HepG2 (cell line): Measurements from ENCODE around the gene ANK3. TPM values are rescaled to one million over a fixed set of nuclear protein-coding genes. Genes with fewer than 3 reads are reported as not detected.

ENCODE experiments used
- ATAC-seq: fragments of 200-7000 bp; cut with Tn5 transposase; 3 replicates; pipeline ENCODE4 v1.9.1; 2020; ENCODE audit warnings: mild to moderate bottlenecking, moderate library complexity
- BruUV-seq: library from RNA; stranded (reverse); fragments of 400-500 nt; replicated peaks from 2 replicates; lab custom pipeline; 2021; lab: Mats Ljungman, UMichigan
- CTCF ChIA-PET: fragments of 300-600 bp; formaldehyde crosslinking; extraction: SDS; loops from one replicate; lab custom pipeline; 2021; ENCODE audit warnings: low total read pairs, inconsistent platforms, low intra/inter-chr PET ratio; lab: Yijun Ruan, JAX
- POLR2A ChIA-PET: fragments of 350-600 bp; sonication (Branson Sonifier 250); formaldehyde crosslinking; loops from one replicate; lab custom pipeline; 2020; ENCODE audit warnings: antibody characterized with exemption, inconsistent platforms; lab: Yijun Ruan, JAX
- DNase-seq: peaks from one replicate; pipeline ENCODE4 v3.0.0-alpha.2; 2015; ENCODE audit warnings: low spot score
- FAIRE-seq: peaks from 3 replicates; lab custom pipeline; 2011; peaks lifted over from hg19 to GRCh38; lab: Jason Lieb, UNC
- H2AFZ ChIP-seq: one replicate; pipeline ENCODE4 v1.6.1; 2011; ENCODE audit warnings: low read length, inconsistent platforms
- H3K27ac ChIP-seq: fragments of 300-600 bp; 3 replicates; pipeline ENCODE4 v1.8.0; 2011; ENCODE audit warnings: mixed run types, mild to moderate bottlenecking, mixed read lengths, low read length, inconsistent platforms; ENCODE audit not compliant: insufficient read depth; ENCODE audit errors: extremely low read length
- H3K27me3 ChIP-seq, 2 experiments: fragments of 200-600 bp in 1 of 2; 2 replicates in 1 of 2; 3 replicates in 1 of 2; pipeline versions ENCODE4 v1.6.0 to v1.8.0; 2011; ENCODE audit warnings: low read length in 2 of 2, mild to moderate bottlenecking in 2 of 2, moderate library complexity in 2 of 2, inconsistent platforms in 1 of 2; ENCODE audit not compliant: insufficient read depth in 2 of 2, control insufficient read depth in 1 of 2
- H3K36me3 ChIP-seq, 2 experiments: fragments of 200-600 bp in 1 of 2; replicated peaks in 1 of 2; 2 replicates in 1 of 2; 3 replicates in 1 of 2; pipeline versions ENCODE4 v1.5.1 to v1.8.0; 2011; ENCODE audit warnings: low read length in 2 of 2, inconsistent platforms in 1 of 2; ENCODE audit not compliant: insufficient read depth in 2 of 2, control insufficient read depth in 1 of 2
- H3K4me1 ChIP-seq: 2 replicates; pipeline ENCODE4 v1.5.1; 2012; ENCODE audit warnings: low read length, inconsistent platforms; ENCODE audit not compliant: insufficient read depth
- H3K4me2 ChIP-seq: 2 replicates; pipeline ENCODE4 v1.6.0; 2011; ENCODE audit warnings: low read depth, low read length, inconsistent platforms
- H3K4me3 ChIP-seq, 3 experiments: fragments of 200-600 bp in 1 of 3; sonication (generic), shearing (Covaris generic) in 1 of 3; replicated peaks in 1 of 3; 2 replicates each; pipeline ENCODE4 v1.5.1; 2011 to 2016; ENCODE audit warnings: low read length in 3 of 3, inconsistent platforms in 2 of 3, low read depth in 2 of 3, mild to moderate bottlenecking in 2 of 3, control low read depth in 1 of 3, mixed read lengths in 1 of 3; ENCODE audit not compliant: insufficient read depth in 1 of 3
- H3K79me2 ChIP-seq: one replicate; pipeline ENCODE4 v1.6.1; 2011; ENCODE audit warnings: low read length, inconsistent platforms; ENCODE audit not compliant: insufficient read depth
- H3K9ac ChIP-seq: 2 replicates; pipeline ENCODE4 v1.6.0; 2011; ENCODE audit warnings: mild to moderate bottlenecking, low read depth, low read length, inconsistent platforms; ENCODE audit not compliant: insufficient read depth
- H3K9me3 ChIP-seq: 2 replicates; pipeline ENCODE4 v1.5.1; 2012; ENCODE audit warnings: mild to moderate bottlenecking, low read length
- H4K20me1 ChIP-seq: 2 replicates; pipeline ENCODE4 v1.6.0; 2011; ENCODE audit warnings: inconsistent platforms, mild to moderate bottlenecking, low read length, moderate library complexity; ENCODE audit not compliant: insufficient read depth
- CREBL2 ChIP-seq: sonication (generic); formaldehyde crosslinking; IDR thresholded peaks from 2 replicates; pipeline ENCODE4 v1.8.1; 2023; ENCODE audit warnings: missing genetic modification reagents, mild to moderate bottlenecking, borderline replicate concordance
- EP300 ChIP-seq, 3 experiments: sonication (generic) in 1 of 3; formaldehyde crosslinking in 1 of 3; IDR thresholded peaks; 2 replicates each; pipeline versions ENCODE4 v1.5.1 to v1.6.1; 2011 to 2020; ENCODE audit warnings: low read depth in 2 of 3, low read length in 2 of 3, borderline replicate concordance in 1 of 3, improper control_type of control experiment in 1 of 3, mild to moderate bottlenecking in 1 of 3, missing genetic modification reagents in 1 of 3, moderate library complexity in 1 of 3
- MED1 ChIP-seq: sonication (generic); formaldehyde crosslinking; IDR thresholded peaks from 2 replicates; pipeline ENCODE4 v1.4.0; 2020; ENCODE audit warnings: missing genetic modification reagents
- NFE2L2 ChIP-seq: fragments of 150-350 bp; IDR thresholded peaks from 2 replicates; pipeline ENCODE4 v1.6.1; 2014; ENCODE audit warnings: low read length
- NFKBIZ ChIP-seq: IDR thresholded peaks from 2 replicates; pipeline ENCODE4 v1.6.1; 2018; ENCODE audit warnings: missing genetic modification reagents, missing compliant biosample characterization
- NPAS2 ChIP-seq: sonication (generic); formaldehyde crosslinking; IDR thresholded peaks from 2 replicates; pipeline ENCODE4 v1.8.0; 2022; ENCODE audit warnings: mild to moderate bottlenecking, missing genetic modification reagents, borderline replicate concordance
- SIX1 ChIP-seq: sonication (generic); formaldehyde crosslinking; IDR thresholded peaks from 2 replicates; pipeline ENCODE4 v1.4.0; 2020; ENCODE audit warnings: missing genetic modification reagents, borderline replicate concordance
- SOX13 ChIP-seq, 3 experiments: fragments of 450-650 bp in 1 of 3; sonication (generic) in 1 of 3; formaldehyde crosslinking in 1 of 3; IDR thresholded peaks in 2 of 3; conservative IDR thresholded peaks in 1 of 3; 2 replicates each; pipeline versions ENCODE4 v1.5.0 to v1.6.1; 2016 to 2020; ENCODE audit warnings: antibody characterized with exemption in 1 of 3, mild to moderate bottlenecking in 1 of 3, missing compliant biosample characterization in 1 of 3, missing genetic modification reagents in 1 of 3, moderate library complexity in 1 of 3
- ZHX1 ChIP-seq: sonication (generic); formaldehyde crosslinking; IDR thresholded peaks from 2 replicates; pipeline ENCODE4 v1.8.1; 2022; ENCODE audit warnings: low read depth, mild to moderate bottlenecking, missing genetic modification reagents
- ZMYM4 ChIP-seq: sonication (generic); formaldehyde crosslinking; IDR thresholded peaks from 2 replicates; pipeline ENCODE4 v1.8.1; 2023; ENCODE audit warnings: mild to moderate bottlenecking, missing genetic modification reagents
- ZNF609 ChIP-seq: sonication (generic); formaldehyde crosslinking; IDR thresholded peaks from 2 replicates; pipeline ENCODE4 v1.4.0; 2020; ENCODE audit warnings: mild to moderate bottlenecking, missing genetic modification reagents, borderline replicate concordance
- ZNF629 ChIP-seq: sonication (generic); formaldehyde crosslinking; conservative IDR thresholded peaks from 2 replicates; pipeline ENCODE4 v1.5.0; 2020; ENCODE audit warnings: missing genetic modification reagents
- ZNF839 ChIP-seq: sonication (generic); formaldehyde crosslinking; IDR thresholded peaks from 2 replicates; pipeline ENCODE4 v1.4.0; 2020; ENCODE audit warnings: missing genetic modification reagents, mild to moderate bottlenecking, borderline replicate concordance
- WGBS: methylation state at CpG from one replicate; pipeline ENCODE4 v1.1.6; 2017; ENCODE audit warnings: low lambda C conversion rate; 5-methylcytosine and 5-hydroxymethylcytosine counted together
- in situ Hi-C: cut with HindIII; loops from 2 replicates; pipeline ENCODE4 v1.10.0; 2017; ENCODE audit warnings: low pct_unique_long_range_greater_than_20kb; ENCODE audit not compliant: extremely low pct_ligation_motif_present
- intact Hi-C: fragments of 100-400 bp; cut with micrococcal nuclease; formaldehyde crosslinking; loops from one replicate; pipeline ENCODE4 v1.10.0; 2022; ENCODE audit not compliant: unreplicated experiment
- polyA plus RNA-seq, 8 experiments: library from polyadenylated mRNA; depleted of rRNA in 3 of 8; stranded (reverse) in 7 of 8; unstranded in 1 of 8; fragments of >200 nt; fragmentation: Illumina TruSeq in 4 of 8; extraction: Trizol in 4 of 8; gene quantifications; 2 replicates each; pipeline versions ENCODE4 v1.2.1 to v1.2.3, GENCODE V29; 2011 to 2016; ENCODE audit warnings: low read depth in 4 of 8, missing spikeins in 1 of 8, mixed read lengths in 1 of 8; ENCODE audit not compliant: insufficient read depth in 1 of 8
- total RNA-seq, 5 experiments: library from RNA; depleted of rRNA; stranded (reverse); fragments of >200 nt; fragmentation: Illumina TruSeq; extraction: Trizol; gene quantifications; 2 replicates each; pipeline ENCODE4 v1.2.3, GENCODE V29; 2016; ENCODE audit warnings: low read depth in 1 of 5

ANK3 gene
- total and polyA plus RNA-seq, 2 of the 13 experiments (the other 11 are each of a cell fraction or from before 2014, with no cell fraction given), result not detected

GRCh38 chr10:60189861-60190475 lies 199.7 kb downstream of the ANK3 start (continued):
- TF ChIP-seq NFE2L2 (no peak), ZNF609 (CRISPR knock-in tag) (no peak), CREBL2 (CRISPR knock-in tag) (no peak), MED1 (CRISPR knock-in tag) (no peak)
- TF ChIP-seq, all 625 proteins: peak for 0

- H3K79me2 ChIP-seq, result no peaks in the 10 kb centered on the region
- H3K27ac ChIP-seq, result no peak overlapping the region
- DNase-seq, result no peak
- no peaks in the 10 kb centered on the region for H3K27me3 ChIP-seq
- no peak for TF ChIP-seq SIX1 (CRISPR knock-in tag)
- TF ChIP-seq ZMYM4 (CRISPR knock-in tag), result no peak
- no peak for TF ChIP-seq ZNF629 (CRISPR knock-in tag)
- no peak for TF ChIP-seq ZHX1 (CRISPR knock-in tag)
- TF ChIP-seq ZNF839 (CRISPR knock-in tag), result no peak
- no peak for TF ChIP-seq NFKBIZ (CRISPR knock-in tag)
- TF ChIP-seq NPAS2, result no peak
- no peak for TF ChIP-seq SOX13 (IDR thresholded peaks at IDR 0.05)
- no peak for TF ChIP-seq SOX13 (CRISPR knock-in tag; conservative IDR thresholded peaks at IDR 0.05 in 1 of 2, IDR thresholded peaks at IDR 0.05 in 1 of 2)
- TF ChIP-seq EP300 (IDR thresholded peaks at IDR 0.05; ENCODE audit: low read depth in 2 of 2, low read length in 2 of 2), result no peak
- no peak for TF ChIP-seq EP300 (CRISPR knock-in tag; IDR thresholded peaks at IDR 0.05; ENCODE audit: borderline replicate concordance)
- TF ChIP-seq, all 625 proteins: peak for 0
- ATAC-seq, result no peak
- ChIA-PET CTCF (no interaction called here), POLR2A (no interaction called here)
- intact Hi-C loops, result no loop called here
- FAIRE-seq, result no peak
- no peak overlapping the region for H3K4me2 ChIP-seq
- no TSS peak for BruUV-seq
- no peak overlapping the region for H3K4me3 ChIP-seq
- WGBS, result 0% methylated on average over 1 of the region's 1 CpG
- no peaks in the 10 kb centered on the region for H3K4me1 ChIP-seq
- H3K36me3 ChIP-seq, result no peaks in the 10 kb centered on the region
- H3K9me3 ChIP-seq, result no peaks in the 10 kb centered on the region
- H2AFZ ChIP-seq, result no peak overlapping the region
- H4K20me1 ChIP-seq, result no peaks in the 10 kb centered on the region
- H3K9ac ChIP-seq, result no peak overlapping the region
- in situ Hi-C loops, result no loop called here
Observed at GRCh38 chr10:60188548-60188947, 201.1 kb downstream of the ANK3 start.
